ENCODE results near the gene TMSB10. TPM values are rescaled to one million over a fixed set of nuclear protein-coding genes. Genes with fewer than 3 reads are reported as not detected.

Gene TMSB10
- total and polyA plus RNA-seq, 2 donors (not counting 1 experiment from before 2014, with no cell fraction given): 885 to 5,410 TPM

- no peak overlapping the region for H3K4me2 ChIP-seq (replicated peaks; ENCODE audit: low read depth, low read length, poor library complexity, severe bottlenecking)
- H2AFZ ChIP-seq (ENCODE audit: insufficient read depth, low read depth, low read length, poor library complexity, severe bottlenecking): no peak overlapping the region
- no peaks in the 10 kb centered on the region for H3K9me3 ChIP-seq (ENCODE audit: control extremely low read depth in 1 of 3, control insufficient read depth in 2 of 3, insufficient read depth in 1 of 3, low read length in 2 of 3)
- intact Hi-C loops (cut with micrococcal nuclease): loop anchor here (5.0 kb wide), 1 partner anchor 77 kb away; no protein-coding TSS in a partner anchor
- no peaks in the 10 kb centered on the region for H3K36me3 ChIP-seq (replicated peaks in 1 of 2; ENCODE audit: control extremely low read depth in 1 of 2, control insufficient read depth in 1 of 2, extremely low read depth in 1 of 2, insufficient read depth in 2 of 2, low read length in 1 of 2)
- no peak overlapping the region for H3K27ac Mint-ChIP-seq
- peaks cover 47% of the 10 kb centered on the region for H3K79me2 ChIP-seq (ENCODE audit: control insufficient read depth, insufficient read depth, low read length)
- no peaks in the 10 kb centered on the region for H3K9me3 Mint-ChIP-seq (ENCODE audit: insufficient read depth)
- ATAC-seq (ENCODE audit: low read depth): no peak
- POLR2A ChIA-PET: no interaction called here
- H3K4me3 ChIP-seq (ENCODE audit: control extremely low read depth in 1 of 5, extremely low read depth in 1 of 5, insufficient read depth in 1 of 5, low read depth in 2 of 5, low read length in 4 of 5): no peak overlapping the region
- H3K27me3 Mint-ChIP-seq: no peaks in the 10 kb centered on the region
- DNase-seq: no peak
- no peak overlapping the region for H3K9ac ChIP-seq (ENCODE audit: low read length)
- TF ChIP-seq CTCF (IDR thresholded peaks at IDR 0.05) (no peak), EZH2 (IDR thresholded peaks at IDR 0.05; ENCODE audit: borderline replicate concordance, insufficient read depth, low read depth, low read length, poor library complexity, severe bottlenecking) (no peak)
- no peaks in the 10 kb centered on the region for H3K27me3 ChIP-seq (replicated peaks in 1 of 4; ENCODE audit: control extremely low read depth in 1 of 4, control insufficient read depth in 3 of 4, insufficient read depth in 4 of 4, low read length in 3 of 4)
- no peaks in the 10 kb centered on the region for H4K20me1 ChIP-seq (ENCODE audit: control insufficient read depth, insufficient read depth, low read length, poor library complexity, severe bottlenecking)
- H3K4me1 Mint-ChIP-seq: peaks cover 26% of the 10 kb centered on the region
- no peak overlapping the region for H3K27ac ChIP-seq (ENCODE audit: low read length in 2 of 2)
- CTCF ChIA-PET: interaction anchor here (1.1 to 3.4 kb wide), 2 partner anchors 21 to 67 kb away, joined by 3 to 12 read pairs; partner anchors contain the start of gene TRABD2A
- H3K4me1 ChIP-seq (ENCODE audit: control insufficient read depth in 2 of 2, insufficient read depth in 2 of 2, low read length in 2 of 2): peaks cover 11 to 13% of the 10 kb centered on the region in 2 donors
- H3K4me3 Mint-ChIP-seq: no peak overlapping the region
- no CpG with 5 or more reads among the region's 3 CpGs for WGBS (ENCODE audit: insufficient coverage)
Measured at GRCh38 chr2:84858937-84859336, 46.5 kb upstream of the TMSB10 start.

- no peaks in the 10 kb centered on the region for H3K27me3 ChIP-seq (replicated peaks in 1 of 4; ENCODE audit: control extremely low read depth in 1 of 4, control insufficient read depth in 3 of 4, insufficient read depth in 4 of 4, low read length in 3 of 4)
- no peak overlapping the region for H3K27ac ChIP-seq (ENCODE audit: low read length in 2 of 2)
- peaks cover 9% of the 10 kb centered on the region for H4K20me1 ChIP-seq (ENCODE audit: control insufficient read depth, insufficient read depth, low read length, poor library complexity, severe bottlenecking)
- ATAC-seq (ENCODE audit: low read depth): no peak
- H3K79me2 ChIP-seq (ENCODE audit: control insufficient read depth, insufficient read depth, low read length): peaks cover 69% of the 10 kb centered on the region
- Mint-ChIP-seq H3K27me3 (no peaks in the 10 kb centered on the region), H3K4me1 (peaks cover 28% of the 10 kb centered on the region), H3K4me3 (no peak overlapping the region), H3K9me3 (ENCODE audit: insufficient read depth) (no peaks in the 10 kb centered on the region), H3K27ac (no peak overlapping the region)
- 100% methylated on average over 4 of the region's 6 CpGs for whole genome bisulfite sequencing (ENCODE audit: insufficient coverage)
- no peak for DNase-seq
- no peaks in the 10 kb centered on the region for H3K36me3 ChIP-seq (replicated peaks in 1 of 2; ENCODE audit: control extremely low read depth in 1 of 2, control insufficient read depth in 1 of 2, extremely low read depth in 1 of 2, insufficient read depth in 2 of 2, low read length in 1 of 2)
- no peak overlapping the region for H3K4me3 ChIP-seq (ENCODE audit: control extremely low read depth in 1 of 5, extremely low read depth in 1 of 5, insufficient read depth in 1 of 5, low read depth in 2 of 5, low read length in 4 of 5)
- no peak for TF ChIP-seq EZH2 (IDR thresholded peaks at IDR 0.05; ENCODE audit: borderline replicate concordance, insufficient read depth, low read depth, low read length, poor library complexity, severe bottlenecking)
- H2AFZ ChIP-seq (ENCODE audit: insufficient read depth, low read depth, low read length, poor library complexity, severe bottlenecking): no peak overlapping the region
- no peak overlapping the region for H3K4me2 ChIP-seq (replicated peaks; ENCODE audit: low read depth, low read length, poor library complexity, severe bottlenecking)
- no peak overlapping the region for H3K9ac ChIP-seq (ENCODE audit: low read length)
- ChIA-PET CTCF (interaction anchor here (0.8 to 1.2 kb wide), 4 partner anchors 18 to 368 kb away, joined by 3 read pairs; no protein-coding TSS in a partner anchor), POLR2A (no interaction called here)
- H3K4me1 ChIP-seq (ENCODE audit: control insufficient read depth in 2 of 2, insufficient read depth in 2 of 2, low read length in 2 of 2): peaks cover 14 to 16% of the 10 kb centered on the region in 2 donors
- H3K9me3 ChIP-seq (ENCODE audit: control extremely low read depth in 1 of 3, control insufficient read depth in 2 of 3, insufficient read depth in 1 of 3, low read length in 2 of 3): no peaks in the 10 kb centered on the region
- intact Hi-C loops (cut with micrococcal nuclease): no loop called here
Measured at GRCh38 chr2:84861539-84861938, 43.9 kb upstream of the TMSB10 start.

All from B cell (primary cell).